Activated CD8-positive, alpha-beta memory T cell treated with anti-CD3 and anti-CD28 coated beads for 36 hours (primary cell): ENCODE measurements around the gene AGPAT1. TPM values are rescaled to one million over a fixed set of nuclear protein-coding genes. Genes with fewer than 3 reads are reported as not detected.
"Not testable (repeated sequence)": the region's sequence is repeated elsewhere in the genome, so short reads cannot be mapped to it uniquely, and the experiment has no call there.

Experiments used
- CTCF ChIA-PET: fragments of 350-600 bp; sonication (Branson Sonifier 250); formaldehyde crosslinking; loops from one replicate; lab custom pipeline; 2021; ENCODE audit warnings: antibody characterized with exemption; lab: Charles Lee
- POLR2A ChIA-PET: fragments of 350-600 bp; sonication (Branson Sonifier 250); formaldehyde crosslinking; loops from one replicate; lab custom pipeline; 2021; ENCODE audit warnings: antibody characterized with exemption; lab: Charles Lee
- total RNA-seq, 2 experiments: library from RNA; stranded (reverse); gene quantifications; one replicate each; pipeline ENCODE4 v1.2.3, GENCODE V29; 2021

AGPAT1 gene, protein sequence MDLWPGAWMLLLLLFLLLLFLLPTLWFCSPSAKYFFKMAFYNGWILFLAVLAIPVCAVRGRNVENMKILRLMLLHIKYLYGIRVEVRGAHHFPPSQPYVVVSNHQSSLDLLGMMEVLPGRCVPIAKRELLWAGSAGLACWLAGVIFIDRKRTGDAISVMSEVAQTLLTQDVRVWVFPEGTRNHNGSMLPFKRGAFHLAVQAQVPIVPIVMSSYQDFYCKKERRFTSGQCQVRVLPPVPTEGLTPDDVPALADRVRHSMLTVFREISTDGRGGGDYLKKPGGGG
- total RNA-seq = 10 to 100 TPM; 41.0 to 43.5 TPM

GRCh38 chr6:32175711-32176475 is at the start of gene AGPAT1:
TSS of gene AGPAT1 (minus strand) at chr6:32176084. CDS start at chr6:32171496, 4,588 bp downstream.
- POLR2A ChIA-PET = interaction anchor here (0.7 kb wide), 1 partner anchor 17 kb away, joined by 4 read pairs; the partner anchor contains the start of gene GPSM3

DNA sequence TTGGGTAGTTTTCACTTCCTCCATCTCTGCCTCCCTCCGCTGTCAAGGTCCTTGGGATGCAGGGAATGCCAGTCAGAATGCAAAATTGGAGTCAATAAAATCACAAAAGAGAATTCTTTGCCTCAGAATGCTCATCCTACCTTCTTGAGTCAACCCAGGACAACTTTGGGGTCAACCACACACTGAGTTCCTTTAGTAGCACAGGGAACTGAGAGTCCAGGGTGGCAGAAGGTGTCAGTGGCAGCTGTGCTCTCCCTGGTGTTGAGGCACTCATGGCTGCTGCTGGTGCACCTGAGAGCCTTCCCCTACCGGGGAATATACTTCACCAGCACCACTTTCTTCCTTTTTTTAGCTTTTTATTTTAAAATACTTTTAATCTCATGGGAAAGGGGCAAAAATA is 48.8 kb upstream of the AGPAT1 start:
- POLR2A ChIA-PET = no interaction called here
- CTCF ChIA-PET = no interaction called here

More at GRCh38 chr6:32175711-32176475, at the start of gene AGPAT1:
- CTCF ChIA-PET = interaction anchor here (1.5 to 1.7 kb wide), 2 partner anchors 12 to 20 kb away, joined by 4 read pairs; no protein-coding TSS in a partner anchor

DNA sequence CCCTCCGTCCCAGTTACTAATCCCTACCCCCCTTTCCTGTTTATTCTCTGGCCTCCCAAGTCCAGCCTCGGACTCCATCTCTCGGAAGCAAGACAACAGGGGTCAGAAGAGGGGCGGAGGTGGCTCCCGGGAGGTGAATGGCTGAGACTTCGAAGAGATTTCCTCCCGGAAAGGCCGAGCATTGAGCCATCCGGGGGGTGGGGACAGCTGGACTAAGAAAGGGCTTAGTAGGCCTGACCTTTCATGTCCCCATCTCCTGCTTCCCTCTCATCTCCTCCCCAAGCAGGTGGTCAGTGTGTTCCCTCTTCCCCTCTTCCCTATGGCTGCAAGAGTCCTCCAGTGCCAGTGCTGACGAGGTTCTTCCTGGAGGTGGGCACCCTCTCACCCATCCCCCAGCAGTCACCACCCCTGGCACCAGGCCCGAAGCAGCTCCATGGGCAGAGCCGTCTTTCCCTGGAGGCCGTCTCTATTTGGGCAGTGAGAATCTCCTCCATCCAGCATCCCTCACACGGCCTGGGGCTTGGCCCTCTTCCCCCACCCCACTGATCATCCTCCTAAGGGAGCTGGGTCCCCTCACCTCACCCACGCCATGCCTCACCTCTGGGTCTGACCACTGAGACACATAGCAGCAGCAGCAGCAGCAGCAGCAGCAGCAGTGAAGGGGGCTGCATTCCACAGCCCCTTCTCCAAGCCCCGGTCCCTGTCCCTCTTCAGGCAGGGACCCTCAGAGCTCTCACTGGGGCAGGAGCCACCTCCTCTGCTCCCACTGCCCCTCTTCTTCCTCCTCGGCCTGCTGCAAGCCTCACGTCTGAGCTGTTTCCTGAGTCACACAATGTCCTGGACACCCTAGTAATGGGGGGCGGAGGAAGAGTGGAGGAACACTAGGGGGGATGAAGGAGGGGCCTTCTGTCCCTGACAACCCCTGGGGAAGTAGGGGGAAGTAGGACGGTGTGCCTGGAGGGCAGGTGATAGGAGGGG is 47.7 kb upstream of the AGPAT1 start, which contains the start of gene NOTCH4:
Gene NOTCH4 (minus strand): TSS at position 810 of the 978 bp plus-strand sequence. CDS start 139 bp downstream, at position 671.
- ChIA-PET CTCF (interaction anchor here (0.8 kb wide), 1 partner anchor 190 kb away, joined by 4 read pairs; no protein-coding TSS in a partner anchor), POLR2A (no interaction called here)

- CTCF ChIA-PET = no interaction called here
- POLR2A ChIA-PET = no interaction called here
Observed at GRCh38 chr6:32222333-32223230, 46.7 kb upstream of the AGPAT1 start.

- POLR2A ChIA-PET = no interaction called here
Observed at GRCh38 chr6:32220021-32220420, 44.1 kb upstream of the AGPAT1 start.

GRCh38 chr6:32218167-32218566 is 42.3 kb upstream of the AGPAT1 start:
- CTCF ChIA-PET = no interaction called here

More at GRCh38 chr6:32220021-32220420, 44.1 kb upstream of the AGPAT1 start:
- CTCF ChIA-PET = no interaction called here

DNA sequence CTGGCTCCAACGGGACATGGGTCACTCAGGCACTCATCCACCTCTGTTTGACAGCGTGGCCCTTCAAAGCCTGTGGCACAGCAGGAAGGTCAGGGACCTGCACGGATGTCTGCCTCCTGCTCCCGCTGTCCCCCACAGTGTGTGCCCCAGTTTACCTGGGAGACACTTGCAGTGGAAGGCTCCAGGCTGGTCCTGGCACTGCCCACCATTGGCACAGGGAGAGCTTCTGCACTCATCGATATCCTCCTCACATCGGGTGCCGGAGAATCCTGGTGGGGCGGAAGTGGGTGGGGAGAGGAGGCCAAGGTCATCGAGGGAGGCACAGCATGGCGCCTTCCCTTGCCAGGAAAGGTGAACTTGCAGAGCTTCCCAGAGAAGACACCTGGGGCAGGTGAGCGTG is 41.1 kb upstream of the AGPAT1 start:
- ChIA-PET CTCF (no interaction called here), POLR2A (no interaction called here)

More at GRCh38 chr6:32218167-32218566, 42.3 kb upstream of the AGPAT1 start:
- POLR2A ChIA-PET = no interaction called here

GRCh38 chr6:32216285-32216684 is 40.4 kb upstream of the AGPAT1 start:
- CTCF ChIA-PET = no interaction called here
- POLR2A ChIA-PET = no interaction called here

GRCh38 chr6:32215617-32216016 is 39.7 kb upstream of the AGPAT1 start:
- ChIA-PET POLR2A (no interaction called here), CTCF (no interaction called here)

DNA sequence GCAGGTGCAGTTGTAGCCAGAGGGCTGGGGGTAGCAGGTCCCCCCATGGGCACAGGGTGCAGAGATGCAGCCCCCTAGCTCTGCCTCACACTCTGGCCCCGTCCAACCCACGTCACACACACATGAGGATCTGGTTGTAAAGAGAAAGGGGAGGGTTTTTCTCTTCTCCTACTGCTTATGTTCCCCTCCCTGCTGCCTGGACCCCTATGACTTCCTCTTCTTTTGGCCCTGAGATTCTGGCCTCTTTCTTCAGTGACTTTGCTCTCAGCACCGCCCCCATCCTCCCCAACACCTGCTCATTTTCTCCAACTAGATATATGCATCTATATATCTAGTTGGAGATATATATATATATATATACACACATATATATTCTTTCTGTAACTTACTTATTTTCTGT is 38.2 kb upstream of the AGPAT1 start:
- ChIA-PET CTCF (no interaction called here), POLR2A (no interaction called here)

DNA sequence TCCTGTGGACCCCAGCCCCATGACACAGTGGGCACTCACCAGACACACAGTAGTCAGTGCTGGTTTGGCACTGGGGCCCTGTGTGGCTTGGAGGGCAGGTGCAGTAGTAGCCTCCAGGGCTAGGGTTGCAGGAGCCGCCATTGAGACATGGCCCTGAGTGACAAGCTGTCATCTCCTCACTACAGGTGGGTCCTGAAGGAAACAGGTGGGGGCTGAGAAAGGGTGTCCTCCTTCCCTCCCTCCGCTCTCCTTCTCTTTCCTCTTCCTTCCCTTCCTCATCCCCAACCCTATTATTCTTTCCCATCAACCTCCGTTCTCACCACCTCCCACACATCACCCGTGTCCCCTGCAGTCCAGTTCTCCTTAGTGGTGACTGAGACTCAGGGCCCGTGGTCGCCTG is 37.8 kb upstream of the AGPAT1 start:
- CTCF ChIA-PET = interaction anchor here (0.7 kb wide), 1 partner anchor 553 kb away, joined by 3 read pairs; no protein-coding TSS in a partner anchor
- POLR2A ChIA-PET = no interaction called here

GRCh38 chr6:32212076-32212760 is 36.3 kb upstream of the AGPAT1 start:
- POLR2A ChIA-PET = no interaction called here
- CTCF ChIA-PET = no interaction called here

DNA sequence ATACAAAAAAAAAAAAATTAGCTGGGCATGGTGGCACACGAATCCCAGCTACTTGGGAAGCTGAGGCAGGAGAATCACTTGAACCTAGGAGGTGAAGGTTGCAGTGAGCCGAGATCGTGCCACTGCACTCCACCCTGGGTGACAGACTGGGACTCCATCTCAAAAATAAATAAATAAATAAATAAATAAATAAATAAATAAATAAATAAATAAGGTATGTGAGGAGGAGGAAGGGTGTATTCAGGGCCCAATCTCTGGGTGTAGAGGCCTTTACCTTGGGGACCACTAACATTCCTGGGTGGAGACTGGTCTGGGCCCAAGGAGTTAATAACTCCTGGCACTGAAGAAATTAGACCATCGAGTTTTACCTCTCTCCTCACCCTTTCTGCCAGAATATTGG is 35.5 kb upstream of the AGPAT1 start:
- POLR2A ChIA-PET, CTCF ChIA-PET: not testable (repeated sequence)

DNA sequence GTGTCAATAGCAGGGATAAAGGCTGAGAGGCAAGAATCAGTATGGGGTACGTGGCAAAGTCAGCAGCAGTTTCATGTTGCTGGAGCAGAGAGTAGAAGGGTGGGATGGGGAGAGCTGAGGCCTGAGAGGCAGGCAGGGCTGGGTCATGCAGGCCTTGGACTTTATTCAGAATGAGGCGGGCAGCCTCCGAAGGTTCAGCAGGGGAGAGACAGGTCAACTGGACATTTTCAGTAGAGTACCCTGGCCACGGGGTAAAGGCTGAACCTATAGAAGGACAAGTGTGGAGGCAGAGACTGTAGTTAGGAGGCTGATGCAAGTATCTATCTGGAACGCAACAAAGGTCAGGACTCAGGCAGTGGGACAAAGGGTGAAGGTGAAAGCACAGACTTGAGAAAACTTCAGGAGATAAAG is 34.3 kb upstream of the AGPAT1 start:
- CTCF ChIA-PET = no interaction called here
- POLR2A ChIA-PET = no interaction called here

GRCh38 chr6:32208996-32209395 is 33.1 kb upstream of the AGPAT1 start:
- POLR2A ChIA-PET = no interaction called here
- CTCF ChIA-PET = no interaction called here

GRCh38 chr6:32204268-32204715 is 28.4 kb upstream of the AGPAT1 start:
- ChIA-PET POLR2A (no interaction called here), CTCF (no interaction called here)

- CTCF ChIA-PET = interaction anchor here (0.7 kb wide), 1 partner anchor 22 kb away, joined by 4 read pairs; no protein-coding TSS in a partner anchor
- POLR2A ChIA-PET = no interaction called here
Observed at GRCh38 chr6:32203426-32204267, 27.8 kb upstream of the AGPAT1 start.
